Vagina (tissue), 2 donors: ENCODE results near the gene LNP1.

Experiments
- CTCF ChIP-seq, 3 experiments: fragments of 450-650 bp in 2 of 3; fragments of 200-600 bp in 1 of 3; sonication (generic) in 1 of 3; IDR thresholded peaks; one replicate each; pipeline ENCODE4 v1.5.1; 2017 to 2019; ENCODE audit warnings: antibody characterized with exemption in 3 of 3, mild to moderate bottlenecking in 2 of 3, moderate library complexity in 2 of 3
- POLR2AphosphoS5 ChIP-seq, 2 donors: sonication (generic); formaldehyde crosslinking; IDR thresholded peaks; one replicate each; pipeline ENCODE4 v1.9.0; 2017; ENCODE audit warnings: antibody characterized with exemption in 2 of 2, mild to moderate bottlenecking in 2 of 2, low read depth in 1 of 2; ENCODE audit not compliant: insufficient read depth in 1 of 2

GRCh38 chr3:100440895-100441294, 39.6 kb downstream of the LNP1 start:
- no peak for TF ChIP-seq CTCF (IDR thresholded peaks at IDR 0.05)
- TF ChIP-seq POLR2AphosphoS5 (IDR thresholded peaks at IDR 0.05; ENCODE audit: insufficient read depth in 1 of 2, low read depth in 1 of 2), result no peak
